CD8-positive, alpha-beta memory T cell (primary cell): ENCODE results near the gene SCML2. TPM values are rescaled to one million over a fixed set of nuclear protein-coding genes. Genes with fewer than 3 reads are reported as not detected.
"Not testable (repeated sequence)": the region's sequence is repeated elsewhere in the genome, so short reads cannot be mapped to it uniquely, and the experiment has no call there.

Experiments used
- CTCF ChIA-PET: fragments of 350-600 bp; sonication (Branson Sonifier 250); formaldehyde crosslinking; loops from one replicate; lab custom pipeline; 2021; ENCODE audit warnings: antibody characterized with exemption; lab: Charles Lee
- POLR2A ChIA-PET: fragments of 350-600 bp; sonication (Branson Sonifier 250); formaldehyde crosslinking; loops from one replicate; lab custom pipeline; 2021; ENCODE audit warnings: antibody characterized with exemption; lab: Charles Lee
- DNase-seq, 5 donors: peaks; one replicate each; pipeline versions ENCODE4 v3.0.0 to v3.0.0-alpha.2; 2020 to 2022; ENCODE audit warnings: mixed read lengths in 1 of 5
- H3K27ac ChIP-seq: one replicate; pipeline ENCODE4 v1.7.0; 2013; ENCODE audit warnings: low read depth, mild to moderate bottlenecking, low read length, moderate library complexity
- H3K27me3 ChIP-seq: 2 replicates; pipeline ENCODE4 v1.7.0; 2013; ENCODE audit warnings: low read length, mild to moderate bottlenecking; ENCODE audit not compliant: insufficient read depth, poor library complexity, severe bottlenecking
- H3K36me3 ChIP-seq: 2 replicates; pipeline ENCODE4 v1.7.0; 2013; ENCODE audit warnings: mild to moderate bottlenecking, low read length, moderate library complexity; ENCODE audit not compliant: insufficient read depth
- H3K4me1 ChIP-seq: 2 replicates; pipeline ENCODE4 v1.7.0; 2013; ENCODE audit warnings: mild to moderate bottlenecking, low read length, moderate library complexity; ENCODE audit not compliant: insufficient read depth
- H3K4me3 ChIP-seq: 2 replicates; pipeline ENCODE4 v1.7.0; 2013; ENCODE audit warnings: mild to moderate bottlenecking, low read length
- H3K9me3 ChIP-seq: 2 replicates; pipeline ENCODE4 v1.7.0; 2013; ENCODE audit warnings: mild to moderate bottlenecking, low read length
- H3K27ac Mint-ChIP-seq, 8 donors: one replicate each; pipeline ENCODE4 v1.8.0; 2020 to 2021; ENCODE audit warnings: mixed read lengths in 8 of 8, mild to moderate bottlenecking in 6 of 8, inconsistent platforms in 3 of 8, moderate library complexity in 3 of 8
- H3K27me3 Mint-ChIP-seq, 2 donors: one replicate each; pipeline ENCODE4 v1.8.0; 2020 to 2021; ENCODE audit warnings: mixed read lengths in 2 of 2, mild to moderate bottlenecking in 1 of 2, moderate library complexity in 1 of 2
- H3K36me3 Mint-ChIP-seq, 3 donors: one replicate each; pipeline ENCODE4 v1.8.0; 2020 to 2021; ENCODE audit warnings: mixed read lengths in 3 of 3, inconsistent platforms in 1 of 3, mild to moderate bottlenecking in 1 of 3
- H3K4me1 Mint-ChIP-seq, 3 donors: one replicate each; pipeline ENCODE4 v1.8.0; 2020 to 2021; ENCODE audit warnings: mixed read lengths in 3 of 3, inconsistent platforms in 1 of 3, mild to moderate bottlenecking in 1 of 3
- H3K4me3 Mint-ChIP-seq, 7 donors: one replicate each; pipeline ENCODE4 v1.8.0; 2020 to 2021; ENCODE audit warnings: mixed read lengths in 7 of 7, mild to moderate bottlenecking in 6 of 7, moderate library complexity in 4 of 7, inconsistent platforms in 2 of 7
- H3K9me3 Mint-ChIP-seq, 5 donors: one replicate each; pipeline ENCODE4 v1.8.0; 2020 to 2022; ENCODE audit warnings: mixed read lengths in 5 of 5, mild to moderate bottlenecking in 3 of 5, moderate library complexity in 2 of 5, inconsistent platforms in 1 of 5
- polyA plus RNA-seq: library from polyadenylated mRNA; unstranded; fragments of 300-500 nt; fragmentation: Illumina TruSeq; gene quantifications from one replicate; pipeline ENCODE4 v1.2.3, GENCODE V29; 2021
- total RNA-seq, 2 experiments: library from RNA; stranded (reverse); gene quantifications; one replicate each; pipeline ENCODE4 v1.2.3, GENCODE V29; 2021

SCML2 gene
- total and polyA plus RNA-seq, 3 experiments from 2014 or later = 0.58 to 3.3 (median 2.8) TPM

- Histone ChIP-seq H3K9me3 (no peaks in the 10 kb centered on the region), H3K27ac (no peak overlapping the region), H3K27me3 (no peaks in the 10 kb centered on the region), H3K4me3 (no peak overlapping the region), H3K36me3 (no peaks in the 10 kb centered on the region), H3K4me1 (no peaks in the 10 kb centered on the region)
- H3K4me1 Mint-ChIP-seq = no peaks in the 10 kb centered on the region
- ChIA-PET CTCF (no interaction called here), POLR2A (no interaction called here)
- H3K27ac Mint-ChIP-seq = no peak overlapping the region
- H3K9me3 Mint-ChIP-seq = peaks cover 0 to 10% (median 2%) of the 10 kb centered on the region in 5 donors
- peaks cover 0 to 12% (median 0%) of the 10 kb centered on the region in 3 donors for H3K36me3 Mint-ChIP-seq
- no peak for DNase-seq
- no peak overlapping the region for H3K4me3 Mint-ChIP-seq
- peaks cover 0 to 2% of the 10 kb centered on the region in 2 donors for H3K27me3 Mint-ChIP-seq
Observed at GRCh38 chrX:18271309-18271708, 83.2 kb downstream of the SCML2 start.

GRCh38 chrX:18255059-18255458, 99.4 kb downstream of the SCML2 start:
- peaks cover 0 to 2% (median 0%) of the 10 kb centered on the region in 3 donors for H3K36me3 Mint-ChIP-seq
- peaks cover 0 to 2% (median 0%) of the 10 kb centered on the region in 5 donors for H3K9me3 Mint-ChIP-seq
- H3K27ac Mint-ChIP-seq = no peak overlapping the region
- no peaks in the 10 kb centered on the region for H3K9me3 ChIP-seq
- H3K4me1 Mint-ChIP-seq = no peaks in the 10 kb centered on the region
- H3K27me3 Mint-ChIP-seq = peaks cover 0 to 3% of the 10 kb centered on the region in 2 donors
- no peaks in the 10 kb centered on the region for H3K4me1 ChIP-seq
- ChIA-PET POLR2A (no interaction called here), CTCF (no interaction called here)
- no peak overlapping the region for H3K27ac ChIP-seq
- no peak overlapping the region for H3K4me3 ChIP-seq
- no peaks in the 10 kb centered on the region for H3K36me3 ChIP-seq
- no peaks in the 10 kb centered on the region for H3K27me3 ChIP-seq
- no peak overlapping the region for H3K4me3 Mint-ChIP-seq
- DNase-seq = no peak

- Histone ChIP-seq H3K9me3 (no peaks in the 10 kb centered on the region), H3K27ac (no peak overlapping the region), H3K27me3 (no peaks in the 10 kb centered on the region), H3K36me3 (no peaks in the 10 kb centered on the region), H3K4me1 (no peaks in the 10 kb centered on the region), H3K4me3 (no peak overlapping the region)
- no peak for DNase-seq
- Mint-ChIP-seq H3K4me1 (no peaks in the 10 kb centered on the region), H3K27me3 (peaks cover 0 to 3% of the 10 kb centered on the region in 2 donors), H3K36me3 (peaks cover 0 to 3% (median 2%) of the 10 kb centered on the region in 3 donors), H3K9me3 (peaks cover 0 to 2% (median 0%) of the 10 kb centered on the region in 5 donors), H3K4me3 (no peak overlapping the region), H3K27ac (no peak overlapping the region)
- CTCF ChIA-PET = no interaction called here
- POLR2A ChIA-PET = no interaction called here
Observed at GRCh38 chrX:18252644-18253359, 101.7 kb downstream of the SCML2 start.

- not testable (repeated sequence) for H3K4me1 Mint-ChIP-seq
Observed at GRCh38 chrX:18229646-18230045, 124.8 kb downstream of the SCML2 start.

GRCh38 chrX:18228069-18228468, 126.4 kb downstream of the SCML2 start:
- Histone ChIP-seq H3K9me3 (no peaks in the 10 kb centered on the region), H3K4me3 (no peak overlapping the region), H3K36me3 (no peaks in the 10 kb centered on the region), H3K27ac (no peak overlapping the region), H3K27me3 (no peaks in the 10 kb centered on the region), H3K4me1 (no peaks in the 10 kb centered on the region)
- Mint-ChIP-seq H3K27me3 (peaks cover 0 to 1% of the 10 kb centered on the region in 2 donors), H3K36me3 (no peaks in the 10 kb centered on the region), H3K27ac (no peak overlapping the region), H3K4me3 (no peak overlapping the region), H3K4me1 (no peaks in the 10 kb centered on the region), H3K9me3 (no peaks in the 10 kb centered on the region)
- ChIA-PET CTCF (no interaction called here), POLR2A (no interaction called here)
- no peak for DNase-seq

More at GRCh38 chrX:18229646-18230045, 124.8 kb downstream of the SCML2 start:
- H3K4me3 Mint-ChIP-seq, H3K27ac ChIP-seq, H3K36me3 Mint-ChIP-seq, CTCF ChIA-PET, H3K4me3 ChIP-seq, H3K4me1 ChIP-seq, H3K36me3 ChIP-seq, H3K9me3 Mint-ChIP-seq, H3K27me3 Mint-ChIP-seq, H3K9me3 ChIP-seq, POLR2A ChIA-PET, DNase-seq, H3K27me3 ChIP-seq, H3K27ac Mint-ChIP-seq: not testable (repeated sequence)

GRCh38 chrX:18227458-18227857, 127.0 kb downstream of the SCML2 start:
- Histone ChIP-seq H3K4me1 (no peaks in the 10 kb centered on the region), H3K27me3 (no peaks in the 10 kb centered on the region), H3K27ac (no peak overlapping the region), H3K36me3 (no peaks in the 10 kb centered on the region), H3K9me3 (no peaks in the 10 kb centered on the region), H3K4me3 (no peak overlapping the region)
- H3K4me1 Mint-ChIP-seq = no peaks in the 10 kb centered on the region
- H3K4me3 Mint-ChIP-seq = no peak overlapping the region
- DNase-seq = no peak
- H3K9me3 Mint-ChIP-seq = no peaks in the 10 kb centered on the region
- POLR2A ChIA-PET = no interaction called here
- H3K27me3 Mint-ChIP-seq = peaks cover 0 to 1% of the 10 kb centered on the region in 2 donors
- CTCF ChIA-PET = no interaction called here
- H3K27ac Mint-ChIP-seq = no peak overlapping the region
- H3K36me3 Mint-ChIP-seq = no peaks in the 10 kb centered on the region

- DNase-seq = no peak
- Histone ChIP-seq H3K27ac (no peak within 1 kb of the TSS), H3K27me3 (no peaks in the 10 kb centered on the region), H3K9me3 (no peaks in the 10 kb centered on the region), H3K4me3 (no peak within 1 kb of the TSS), H3K4me1 (no peaks in the 10 kb centered on the region), H3K36me3 (no peaks in the 10 kb centered on the region)
- Mint-ChIP-seq H3K36me3 (no peaks in the 10 kb centered on the region), H3K4me3 (no peak within 1 kb of the TSS), H3K27me3 (no peaks in the 10 kb centered on the region), H3K4me1 (no peaks in the 10 kb centered on the region), H3K9me3 (peaks cover 0 to 9% (median 5%) of the 10 kb centered on the region in 5 donors), H3K27ac (no peak within 1 kb of the TSS)
- ChIA-PET CTCF (no interaction called here), POLR2A (no interaction called here)
Observed at GRCh38 chrX:18220786-18221185, 133.7 kb downstream of the SCML2 start, which contains the start of gene BEND2. Gene BEND2, minus strand, starts transcription at chrX:18220886. Its CDS starts 136 bp downstream, at chrX:18220750.

- Mint-ChIP-seq H3K27me3 (no peaks in the 10 kb centered on the region), H3K27ac (no peak overlapping the region), H3K4me3 (no peak overlapping the region), H3K9me3 (peaks cover 0 to 5% (median 0%) of the 10 kb centered on the region in 5 donors), H3K36me3 (no peaks in the 10 kb centered on the region), H3K4me1 (no peaks in the 10 kb centered on the region)
- no peak overlapping the region for H3K27ac ChIP-seq
- no peaks in the 10 kb centered on the region for H3K9me3 ChIP-seq
- H3K4me3 ChIP-seq = no peak overlapping the region
- POLR2A ChIA-PET = no interaction called here
- H3K27me3 ChIP-seq = no peaks in the 10 kb centered on the region
- no peaks in the 10 kb centered on the region for H3K36me3 ChIP-seq
- no peak for DNase-seq
- no peaks in the 10 kb centered on the region for H3K4me1 ChIP-seq
- CTCF ChIA-PET = no interaction called here
Observed at GRCh38 chrX:18210470-18210869, 144.0 kb downstream of the SCML2 start.
